Stimulated activated CD4-positive, alpha-beta T cell treated with anti-CD3 and anti-CD28 coated beads, Interleukin-12 subunit alpha, Interleukin-12 subunit beta, amount 100 ng/mL, for 24 hours (primary cell): Measurements from ENCODE around the gene ERAP2.
"Not testable (repeated sequence)": the region's sequence is repeated elsewhere in the genome, so short reads cannot be mapped to it uniquely, and the experiment has no call there.

Source experiments
- DNase-seq, 2 experiments: peaks; one replicate each; pipeline ENCODE4 v3.0.0-alpha.2; 2020; ENCODE audit warnings: low read depth in 2 of 2

Gene ERAP2

DNA sequence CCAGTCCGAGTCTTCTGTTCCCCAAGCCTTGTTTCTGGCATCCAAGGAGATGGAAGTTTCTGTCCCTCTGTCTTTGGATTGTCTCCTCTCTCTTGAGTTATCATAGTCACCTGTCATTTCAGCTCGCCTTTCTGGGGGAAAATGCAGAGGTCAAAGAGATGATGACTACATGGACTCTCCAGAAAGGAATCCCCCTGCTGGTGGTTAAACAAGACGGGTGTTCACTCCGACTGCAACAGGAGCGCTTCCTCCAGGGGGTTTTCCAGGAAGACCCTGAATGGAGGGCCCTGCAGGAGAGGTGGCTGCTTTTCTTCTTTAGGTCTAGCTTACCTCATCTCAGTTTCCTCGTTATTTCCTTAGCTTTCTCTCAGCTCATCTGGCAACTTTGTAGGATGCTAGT is 25.1 kb downstream of the ERAP2 start:
- DNase-seq = no peak

DNA sequence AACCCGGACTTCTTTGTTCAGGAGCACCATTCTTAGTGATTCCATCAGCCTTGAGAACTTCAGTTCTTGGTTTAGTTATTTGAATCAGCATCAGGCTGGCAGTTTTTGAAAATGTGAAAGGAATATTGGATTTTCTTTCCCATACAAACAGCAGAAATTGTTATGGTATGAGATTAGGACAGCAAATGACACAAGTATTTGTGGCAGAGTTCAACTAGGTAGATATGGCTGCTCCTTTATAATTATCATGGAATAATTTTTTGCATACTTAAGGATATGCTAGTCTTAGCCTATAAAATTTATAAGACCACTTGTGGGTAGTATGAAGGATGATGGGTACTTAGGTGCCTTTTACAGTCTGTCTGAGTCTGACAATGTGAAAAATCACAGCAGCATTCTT is 25.5 kb downstream of the ERAP2 start:
- no peak for DNase-seq

GRCh38 chr5:96902876-96903275 is 26.6 kb downstream of the ERAP2 start:
- DNase-seq = no peak

DNA sequence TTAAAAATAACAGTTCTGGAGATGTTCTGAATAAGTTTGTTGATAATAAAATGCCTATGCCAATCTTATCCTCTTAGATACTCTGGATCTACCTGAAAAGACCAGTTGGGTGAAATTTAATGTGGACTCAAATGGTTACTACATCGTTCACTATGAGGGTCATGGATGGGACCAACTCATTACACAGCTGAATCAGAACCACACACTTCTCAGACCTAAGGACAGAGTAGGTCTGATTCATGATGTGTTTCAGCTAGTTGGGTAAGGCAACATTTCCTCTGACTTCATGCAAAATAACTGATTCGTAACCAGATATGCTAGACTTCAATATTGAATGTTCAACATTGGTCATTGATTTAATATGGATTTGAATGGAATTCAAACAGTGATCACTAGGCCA is 27.0 kb downstream of the ERAP2 start:
- DNase-seq = no peak

GRCh38 chr5:96904054-96904931 is 28.0 kb downstream of the ERAP2 start:
- DNase-seq = no peak

DNA sequence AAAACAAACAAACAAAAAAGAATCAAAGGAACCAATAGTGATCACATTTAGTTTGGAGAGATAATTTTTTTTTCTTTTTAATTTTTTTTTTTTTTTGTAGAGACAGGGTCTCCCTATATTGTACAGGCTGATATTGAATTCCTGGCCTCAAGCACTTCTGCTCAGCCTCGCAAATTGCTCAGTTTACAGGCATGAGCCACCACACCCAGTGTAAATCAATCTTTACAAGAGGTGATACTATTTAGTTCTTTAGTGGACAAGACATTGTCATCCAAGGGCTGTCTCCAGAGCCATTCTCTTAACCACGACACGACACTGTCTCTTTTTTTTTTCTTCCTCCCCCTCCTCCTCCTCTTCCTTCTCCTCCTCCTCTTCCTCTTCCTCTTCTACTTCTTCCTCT is 29.6 kb downstream of the ERAP2 start:
- no peak for DNase-seq

GRCh38 chr5:96909003-96909402 is 32.7 kb downstream of the ERAP2 start:
- DNase-seq = no peak

- no peak for DNase-seq
Observed at GRCh38 chr5:96909435-96909834, 33.1 kb downstream of the ERAP2 start.

- no peak for DNase-seq
Observed at GRCh38 chr5:96911139-96911538, 34.8 kb downstream of the ERAP2 start.

DNA sequence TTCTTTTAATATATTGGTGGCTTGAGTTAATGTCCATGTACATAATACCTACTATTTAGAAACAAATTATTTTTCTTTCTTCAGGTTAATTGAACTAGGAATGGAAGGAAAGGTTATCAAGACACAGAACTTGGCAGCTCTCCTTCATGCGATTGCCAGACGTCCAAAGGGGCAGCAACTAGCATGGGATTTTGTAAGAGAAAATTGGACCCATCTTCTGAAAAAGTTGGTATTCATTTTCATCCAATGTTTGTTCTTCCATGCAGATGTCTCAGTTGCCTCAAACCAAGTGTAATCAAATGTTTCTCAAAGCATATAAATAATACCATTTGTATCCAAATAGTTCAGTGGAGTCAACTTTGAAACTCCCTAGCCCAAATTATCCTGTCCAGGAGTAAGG is 36.9 kb downstream of the ERAP2 start:
- DNase-seq = no peak

DNA sequence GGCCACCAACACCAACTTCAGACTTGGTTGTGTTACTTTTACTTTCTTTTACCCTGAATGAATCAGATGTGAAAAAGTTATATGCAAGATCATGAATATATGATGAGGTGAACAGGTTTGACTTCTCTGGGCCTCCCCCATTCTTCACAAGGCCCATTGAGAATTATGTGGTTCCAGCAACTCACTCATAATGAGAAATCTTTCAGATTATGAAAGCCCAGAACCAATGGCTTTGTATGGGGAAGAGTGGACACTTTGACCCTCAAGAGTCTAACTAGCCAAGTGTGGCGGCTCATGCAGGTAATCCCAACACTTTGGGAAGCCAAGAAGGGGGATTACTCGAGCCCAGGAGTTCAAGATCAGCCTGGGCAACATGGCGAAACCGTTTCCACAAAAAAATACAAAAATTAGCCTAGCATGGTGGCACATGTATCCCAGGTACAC is 43.5 kb downstream of the ERAP2 start:
- no peak for DNase-seq

GRCh38 chr5:96920744-96921355 is 44.5 kb downstream of the ERAP2 start:
- no peak for DNase-seq

- DNase-seq = no peak
Observed at GRCh38 chr5:96922499-96923244, 46.4 kb downstream of the ERAP2 start.

- no peak for DNase-seq
Observed at GRCh38 chr5:96924016-96924443, 47.7 kb downstream of the ERAP2 start.

DNA sequence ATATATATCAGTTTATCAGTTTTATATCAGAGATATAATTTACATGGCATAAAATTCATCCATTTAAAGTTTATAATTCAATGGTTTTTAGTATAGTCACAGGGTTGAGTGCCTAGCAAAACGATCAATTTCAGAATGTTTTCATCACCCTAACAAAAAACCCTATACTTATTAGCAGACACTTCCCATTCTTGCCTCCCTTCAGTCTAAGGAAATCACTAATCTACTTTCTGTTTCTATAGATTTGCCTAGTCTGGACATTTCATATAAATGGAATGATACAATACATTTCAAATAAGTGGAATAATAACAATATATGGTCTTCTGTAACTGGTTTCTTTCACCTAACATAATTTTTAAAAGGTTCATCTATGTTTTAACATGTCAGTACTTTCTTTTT is 50.0 kb downstream of the ERAP2 start:
- DNase-seq = no peak

DNA sequence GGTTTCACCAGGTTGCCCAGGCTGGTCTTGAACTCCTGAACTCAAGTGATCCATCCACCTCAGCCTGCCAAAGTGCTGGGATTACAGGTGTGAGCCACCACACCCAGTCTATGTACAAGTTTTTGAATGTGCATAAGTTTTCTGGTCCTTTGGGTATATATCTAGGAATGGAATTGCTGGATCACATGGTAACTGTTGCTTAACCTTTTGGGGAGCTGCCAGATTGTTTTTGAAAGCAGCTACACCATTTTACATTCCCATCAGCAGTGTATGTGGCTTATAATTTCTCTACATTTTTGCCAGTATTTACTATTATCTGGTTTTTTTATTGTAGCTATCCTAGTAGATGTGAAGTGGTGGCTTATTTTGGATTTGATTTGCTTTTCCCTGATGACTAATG is 50.7 kb downstream of the ERAP2 start:
- no peak for DNase-seq

DNA sequence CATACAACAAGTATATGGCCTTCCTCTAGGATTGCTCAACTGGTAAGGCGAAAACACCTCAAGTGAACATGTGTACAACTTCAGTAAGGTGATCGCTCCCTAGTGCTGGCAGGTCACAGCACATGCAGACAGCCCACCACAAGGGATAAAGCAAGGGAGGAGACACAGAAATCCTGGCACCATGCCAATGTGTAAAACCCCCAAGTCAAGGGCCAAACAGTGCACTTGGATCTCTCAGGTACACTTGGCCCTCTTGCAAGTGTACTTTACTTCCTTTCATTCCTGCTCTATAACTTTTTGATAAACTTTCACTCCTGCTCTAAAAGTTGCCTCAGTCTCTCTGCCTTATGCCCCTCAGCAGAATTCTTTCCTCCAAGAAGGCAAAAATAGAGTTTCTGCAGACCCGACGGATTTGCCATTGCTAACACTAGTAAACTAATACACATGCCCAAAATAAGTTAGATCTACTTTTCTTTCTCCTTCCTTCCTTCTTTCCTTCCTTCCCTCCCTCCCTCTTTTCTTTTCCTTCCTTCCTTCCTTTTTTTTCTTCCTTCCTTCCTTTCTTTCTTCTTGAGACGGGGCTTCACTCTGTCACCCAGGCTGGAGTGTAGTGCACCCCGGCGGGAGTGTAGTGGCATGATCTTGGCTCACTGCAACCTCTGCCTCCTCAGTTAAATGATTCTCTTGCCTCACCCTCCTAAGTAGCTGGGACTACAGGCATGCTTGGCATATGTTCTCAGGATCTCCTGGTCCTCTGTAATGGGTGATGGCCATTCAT is 52.8 kb downstream of the ERAP2 start:
- DNase-seq = no peak

DNA sequence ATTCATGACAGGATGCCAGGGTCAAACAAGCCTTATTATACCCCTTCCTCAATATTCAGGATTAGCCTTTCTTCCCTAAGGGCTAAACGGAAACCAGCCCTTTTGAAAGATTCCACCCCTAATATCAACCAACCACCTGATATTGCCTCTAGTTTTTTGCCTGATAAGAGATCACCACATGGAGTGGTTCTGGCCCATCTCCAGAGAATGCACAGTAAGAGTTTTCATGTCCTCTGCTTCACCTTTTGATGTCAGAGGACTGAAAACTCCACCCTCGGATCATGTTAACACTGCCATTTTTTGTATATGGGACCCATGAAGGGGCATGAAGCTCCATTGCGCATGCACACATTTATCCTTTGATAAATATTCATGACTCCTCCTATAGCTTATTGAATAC is 53.8 kb downstream of the ERAP2 start:
- DNase-seq = no peak

GRCh38 chr5:96930589-96930988 is 54.3 kb downstream of the ERAP2 start:
- DNase-seq = no peak

GRCh38 chr5:96931037-96931436 is 54.7 kb downstream of the ERAP2 start:
- DNase-seq = not testable (repeated sequence)

DNA sequence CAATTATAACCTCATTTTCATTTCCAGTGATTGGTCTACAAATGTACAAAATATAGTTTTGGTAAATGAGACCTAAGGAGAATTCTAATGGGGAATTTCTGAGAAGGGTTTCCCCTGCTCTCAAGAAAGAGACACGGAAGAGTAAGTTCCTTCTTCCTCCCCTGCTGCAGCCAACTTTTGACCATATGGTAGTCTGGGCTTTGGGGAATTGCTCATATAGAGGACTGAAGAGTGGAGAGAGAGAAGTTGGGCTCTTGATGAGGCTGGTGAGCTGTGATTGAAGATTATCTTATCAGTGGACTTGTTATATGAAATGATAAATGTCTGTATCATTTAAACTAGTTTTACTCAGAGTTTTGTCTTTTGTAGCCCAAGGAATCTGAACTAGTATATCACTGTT is 55.3 kb downstream of the ERAP2 start:
- no peak for DNase-seq

DNA sequence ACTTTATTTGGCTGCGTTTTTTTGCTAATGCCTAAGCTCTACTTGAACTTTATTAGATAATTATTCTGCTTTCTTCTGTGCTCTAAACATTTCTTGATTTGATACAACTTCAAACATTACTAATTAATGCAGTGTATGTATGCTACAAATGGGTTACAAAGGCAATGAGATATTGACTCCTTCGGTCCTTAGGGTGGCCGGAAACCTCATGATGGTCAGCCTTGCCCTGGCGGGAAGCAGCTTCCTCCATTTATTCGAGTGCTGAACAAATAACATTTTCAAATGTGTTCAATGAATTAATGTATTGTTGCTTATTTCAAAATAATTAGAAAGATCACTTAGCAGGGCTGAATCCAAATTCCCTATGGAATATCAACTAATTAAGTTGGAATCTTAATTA is 55.7 kb downstream of the ERAP2 start:
- no peak for DNase-seq
